ENCODE data around the gene TLR9. TPM values are rescaled to one million over a fixed set of nuclear protein-coding genes. Genes with fewer than 3 reads are reported as not detected.

TLR9 gene
- total RNA-seq, 4 donors from 2014 or later = not detected

DNA sequence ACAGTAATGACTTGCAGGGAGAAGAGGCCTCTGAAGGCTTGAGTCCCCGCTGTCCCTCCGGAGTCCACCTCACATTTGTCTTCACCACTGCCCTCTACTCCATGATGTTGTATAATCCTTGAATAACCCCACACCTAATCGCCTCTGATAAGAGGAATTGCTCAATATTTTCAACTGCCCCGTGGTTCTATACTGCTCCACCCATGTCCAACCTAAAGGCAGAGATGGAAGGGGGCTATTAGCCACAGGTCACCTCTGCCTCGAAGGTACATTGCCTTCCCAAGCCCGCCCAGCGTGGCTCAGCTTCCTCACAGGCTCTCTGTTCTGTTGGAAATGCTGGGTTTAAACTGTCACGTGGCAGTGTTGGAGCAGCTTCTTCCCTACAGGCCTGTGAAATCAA, 12.4 kb downstream of the TLR9 start:
- Histone ChIP-seq H3K27me3 (no peaks in the 10 kb centered on the region), H3K27ac (no peak overlapping the region), H3K36me3 (peaks cover 9 to 78% of the 10 kb centered on the region in 2 donors), H3K4me1 (peaks cover 0 to 21% (median 11%) of the 10 kb centered on the region in 3 donors), H3K9me3 (no peaks in the 10 kb centered on the region), H3K4me3 (no peak overlapping the region)
- no peak for ATAC-seq
- WGBS, 2 donors (ENCODE audit: low coverage in 1 of 2) = 69 to 76% methylated on average over 5 to 6 of the region's 8 CpGs
- no peak for TF ChIP-seq POLR2AphosphoS5 (IDR thresholded peaks at IDR 0.05)
- no peak for TF ChIP-seq POLR2A (IDR thresholded peaks at IDR 0.05)

DNA sequence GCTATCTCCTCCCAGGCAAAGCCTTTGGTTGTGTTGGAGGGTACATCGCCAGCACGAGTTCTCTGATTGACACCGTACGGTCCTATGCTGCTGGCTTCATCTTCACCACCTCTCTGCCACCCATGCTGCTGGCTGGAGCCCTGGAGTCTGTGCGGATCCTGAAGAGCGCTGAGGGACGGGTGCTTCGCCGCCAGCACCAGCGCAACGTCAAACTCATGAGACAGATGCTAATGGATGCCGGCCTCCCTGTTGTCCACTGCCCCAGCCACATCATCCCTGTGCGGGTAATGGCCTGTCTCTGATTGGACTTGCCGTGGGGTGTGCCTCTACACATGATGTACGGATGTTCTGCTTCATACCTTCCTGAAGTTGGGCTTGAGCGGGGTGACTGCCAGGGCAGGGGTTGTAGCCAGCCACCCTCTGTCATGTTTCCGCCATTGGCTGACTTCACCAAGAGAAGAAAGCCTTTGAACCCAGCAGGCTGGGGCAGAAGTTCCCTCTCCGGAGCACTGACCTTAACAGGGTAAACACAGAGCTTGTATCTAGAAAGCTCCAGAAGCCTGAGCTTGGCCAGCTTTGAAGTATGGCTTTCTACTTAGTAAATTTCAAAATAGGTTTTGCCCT, 14.1 kb downstream of the TLR9 start:
- WGBS, 2 donors (ENCODE audit: low coverage in 1 of 2) = 88% methylated on average over 9 of the region's 18 CpGs; no CpG with 5 or more reads in 1 of the 2 donors
- Histone ChIP-seq H3K4me3 (no peak overlapping the region), H3K36me3 (peaks cover 12 to 94% of the 10 kb centered on the region in 2 donors), H3K27ac (no peak overlapping the region), H3K9me3 (no peaks in the 10 kb centered on the region), H3K4me1 (peaks cover 0 to 5% (median 4%) of the 10 kb centered on the region in 3 donors), H3K27me3 (no peaks in the 10 kb centered on the region)
- ATAC-seq = no peak
- TF ChIP-seq EP300 (IDR thresholded peaks at IDR 0.05) (no peak), POLR2AphosphoS5 (IDR thresholded peaks at IDR 0.05) (no peak), POLR2A (IDR thresholded peaks at IDR 0.05) (no peak)
- TF ChIP-seq, protein P1, sequence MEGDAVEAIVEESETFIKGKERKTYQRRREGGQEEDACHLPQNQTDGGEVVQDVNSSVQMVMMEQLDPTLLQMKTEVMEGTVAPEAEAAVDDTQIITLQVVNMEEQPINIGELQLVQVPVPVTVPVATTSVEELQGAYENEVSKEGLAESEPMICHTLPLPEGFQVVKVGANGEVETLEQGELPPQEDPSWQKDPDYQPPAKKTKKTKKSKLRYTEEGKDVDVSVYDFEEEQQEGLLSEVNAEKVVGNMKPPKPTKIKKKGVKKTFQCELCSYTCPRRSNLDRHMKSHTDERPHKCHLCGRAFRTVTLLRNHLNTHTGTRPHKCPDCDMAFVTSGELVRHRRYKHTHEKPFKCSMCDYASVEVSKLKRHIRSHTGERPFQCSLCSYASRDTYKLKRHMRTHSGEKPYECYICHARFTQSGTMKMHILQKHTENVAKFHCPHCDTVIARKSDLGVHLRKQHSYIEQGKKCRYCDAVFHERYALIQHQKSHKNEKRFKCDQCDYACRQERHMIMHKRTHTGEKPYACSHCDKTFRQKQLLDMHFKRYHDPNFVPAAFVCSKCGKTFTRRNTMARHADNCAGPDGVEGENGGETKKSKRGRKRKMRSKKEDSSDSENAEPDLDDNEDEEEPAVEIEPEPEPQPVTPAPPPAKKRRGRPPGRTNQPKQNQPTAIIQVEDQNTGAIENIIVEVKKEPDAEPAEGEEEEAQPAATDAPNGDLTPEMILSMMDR (IDR thresholded peaks at IDR 0.05) = no peak

DNA sequence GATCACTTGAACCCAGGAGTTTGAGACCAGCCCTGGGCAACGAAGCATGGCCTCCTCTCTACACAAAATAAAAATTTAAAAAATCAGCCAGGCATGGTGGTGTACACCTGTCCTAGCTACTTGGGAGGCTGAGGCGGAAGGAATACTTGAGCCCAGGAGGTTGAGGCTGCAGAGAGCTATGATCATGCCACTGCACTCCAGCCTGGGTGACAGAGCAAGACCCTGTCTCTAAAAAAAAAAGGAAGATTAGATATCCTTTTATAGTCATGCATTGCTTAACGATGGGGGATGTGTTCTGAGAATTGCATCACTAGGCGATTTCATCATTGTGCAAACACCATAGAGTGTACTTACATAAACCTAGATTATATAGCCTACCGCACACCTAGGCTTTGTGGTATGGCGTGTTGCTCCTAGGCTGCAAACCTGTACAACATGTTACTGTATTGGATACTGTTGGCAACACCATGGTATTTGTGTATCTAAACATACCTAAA, 14.8 kb downstream of the TLR9 start:
- WGBS, 2 donors (ENCODE audit: low coverage in 1 of 2) = 73 to 89% methylated on average over 6 of the region's 6 CpGs

DNA sequence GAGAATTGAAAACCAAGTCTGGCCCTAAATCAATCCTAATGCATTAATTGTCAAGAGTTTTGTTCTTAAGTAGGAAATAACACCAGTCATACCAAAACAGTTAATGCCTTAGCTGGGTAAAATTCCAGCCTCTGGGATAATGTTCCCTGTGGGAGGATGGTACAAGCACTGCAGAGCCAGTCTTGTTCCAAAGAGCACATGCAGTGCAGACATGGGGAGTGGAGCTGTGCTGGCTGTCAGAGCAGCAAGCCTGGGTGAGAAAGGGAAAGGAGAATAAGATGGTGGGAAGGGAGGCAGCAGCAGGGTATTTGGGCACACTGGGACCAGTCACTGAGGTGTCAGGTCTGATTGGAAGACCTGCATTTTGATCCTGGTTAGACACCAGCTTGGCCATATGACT, 15.4 kb downstream of the TLR9 start:
- Histone ChIP-seq H3K36me3 (peaks cover 15 to 100% of the 10 kb centered on the region in 2 donors), H3K27me3 (no peaks in the 10 kb centered on the region), H3K27ac (no peak overlapping the region)

More for the DNA sequence above, 14.8 kb downstream of the TLR9 start:
- H3K36me3 ChIP-seq = peaks cover 15 to 100% of the 10 kb centered on the region in 2 donors
- no peaks in the 10 kb centered on the region for H3K9me3 ChIP-seq
- no peaks in the 10 kb centered on the region for H3K4me1 ChIP-seq
- H3K27ac ChIP-seq = no peak overlapping the region
- no peaks in the 10 kb centered on the region for H3K27me3 ChIP-seq
- TF ChIP-seq, protein P1 (IDR thresholded peaks at IDR 0.05) = no peak
- TF ChIP-seq POLR2A (IDR thresholded peaks at IDR 0.05) = no peak
- TF ChIP-seq POLR2AphosphoS5 (IDR thresholded peaks at IDR 0.05) = no peak
- TF ChIP-seq EP300 (IDR thresholded peaks at IDR 0.05) = no peak
- ATAC-seq = no peak
- H3K4me3 ChIP-seq = no peak overlapping the region

DNA sequence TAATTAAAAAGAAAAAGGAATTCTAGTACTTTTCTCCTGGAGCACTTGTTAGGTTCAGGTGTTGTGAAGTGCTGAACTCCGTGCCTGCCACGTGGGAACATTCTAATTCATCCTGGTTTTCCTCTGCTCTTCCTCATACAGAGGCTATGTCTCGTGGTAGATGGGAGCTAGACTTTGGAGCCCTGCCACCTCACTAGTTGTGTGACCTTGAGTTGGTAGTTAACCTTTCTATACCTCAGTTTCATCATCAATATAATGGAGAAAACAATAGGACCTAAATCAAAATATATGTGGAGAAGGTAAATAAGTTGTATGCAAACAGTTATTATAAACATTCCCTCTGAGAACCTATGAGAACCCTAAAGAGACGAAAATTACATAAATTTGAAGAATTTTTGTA, 16.9 kb downstream of the TLR9 start:
- WGBS, 2 donors (ENCODE audit: low coverage in 1 of 2) = 80 to 86% methylated on average over 2 to 4 of the region's 4 CpGs
- Histone ChIP-seq H3K9me3 (no peaks in the 10 kb centered on the region), H3K4me3 (no peak overlapping the region), H3K36me3 (peaks cover 15 to 100% of the 10 kb centered on the region in 2 donors), H3K27ac (no peak overlapping the region), H3K27me3 (no peaks in the 10 kb centered on the region), H3K4me1 (no peaks in the 10 kb centered on the region)
- ATAC-seq = no peak
- TF ChIP-seq POLR2AphosphoS5 (IDR thresholded peaks at IDR 0.05) (no peak), EP300 (IDR thresholded peaks at IDR 0.05) (no peak), POLR2A (IDR thresholded peaks at IDR 0.05) (no peak)
- TF ChIP-seq, protein P1 (IDR thresholded peaks at IDR 0.05) = no peak

More for the DNA sequence above, 15.4 kb downstream of the TLR9 start:
- no peak overlapping the region for H3K4me3 ChIP-seq
- TF ChIP-seq POLR2A (IDR thresholded peaks at IDR 0.05) (no peak), EP300 (IDR thresholded peaks at IDR 0.05) (no peak), POLR2AphosphoS5 (IDR thresholded peaks at IDR 0.05) (no peak)
- TF ChIP-seq, protein P1 (IDR thresholded peaks at IDR 0.05) = no peak
- H3K9me3 ChIP-seq = no peaks in the 10 kb centered on the region
- H3K4me1 ChIP-seq = no peaks in the 10 kb centered on the region
- no peak for ATAC-seq

Data from gastroesophageal sphincter (tissue), 4 donors.